WTC11 (cell line): Measurements from ENCODE around the gene NQO1. TPM values are rescaled to one million over a fixed set of nuclear protein-coding genes. Genes with fewer than 3 reads are reported as not detected.

Experiments
- ATAC-seq: fragments of 200-7000 bp; cut with Tn5 transposase; 2 replicates; pipeline ENCODE4 v1.10.0; 2021; ENCODE audit warnings: mild to moderate bottlenecking, moderate library complexity
- CTCF ChIA-PET: fragments of 300-600 bp; sonication (Branson Sonifier 250); formaldehyde crosslinking; loops from one replicate; lab custom pipeline; 2021; ENCODE audit warnings: antibody characterized with exemption; lab: Charles Lee
- POLR2A ChIA-PET: fragments of 350-600 bp; sonication (Branson Sonifier 250); formaldehyde crosslinking; loops from one replicate; lab custom pipeline; 2021; ENCODE audit warnings: antibody characterized with exemption; lab: Charles Lee
- DNase-seq: peaks from one replicate; pipeline ENCODE4 v3.0.0; 2021; ENCODE audit warnings: low spot score
- H3K27ac Mint-ChIP-seq: 2 replicates; pipeline ENCODE4 v1.8.0; 2021; ENCODE audit warnings: mixed read lengths
- H3K27me3 Mint-ChIP-seq: 2 replicates; pipeline ENCODE4 v1.8.0; 2021; ENCODE audit warnings: low read depth, mild to moderate bottlenecking, moderate library complexity, mixed read lengths
- H3K36me3 Mint-ChIP-seq: 2 replicates; pipeline ENCODE4 v1.8.0; 2021; ENCODE audit warnings: mixed read lengths
- H3K4me1 Mint-ChIP-seq: 2 replicates; pipeline ENCODE4 v1.8.0; 2022; ENCODE audit warnings: mixed read lengths
- H3K4me3 Mint-ChIP-seq: 2 replicates; pipeline ENCODE4 v1.8.0; 2021; ENCODE audit warnings: mild to moderate bottlenecking, moderate library complexity, mixed read lengths
- H3K9me3 Mint-ChIP-seq: 2 replicates; pipeline ENCODE4 v1.8.0; 2021; ENCODE audit warnings: mixed read lengths
- ATF2 ChIP-seq: sonication (generic); formaldehyde crosslinking; IDR thresholded peaks from 2 replicates; pipeline ENCODE4 v1.8.1; 2022; ENCODE audit warnings: low read depth, missing genetic modification reagents, borderline replicate concordance
- ATF3 ChIP-seq: sonication (generic); formaldehyde crosslinking; conservative IDR thresholded peaks from 2 replicates; pipeline ENCODE4 v1.8.1; 2022; ENCODE audit warnings: mild to moderate bottlenecking, missing genetic modification reagents
- FOXJ3 ChIP-seq: sonication (generic); formaldehyde crosslinking; IDR thresholded peaks from 2 replicates; pipeline ENCODE4 v1.9.0; 2021; ENCODE audit warnings: missing genetic modification reagents, mild to moderate bottlenecking, borderline replicate concordance
- HMGA2 ChIP-seq: fragments of 250-450 bp; sonication (Bioruptor Pico); IDR thresholded peaks from 2 replicates; pipeline ENCODE4 v1.4.0; 2021; ENCODE audit warnings: mild to moderate bottlenecking, moderate library complexity
- NFYB ChIP-seq: sonication (generic); formaldehyde crosslinking; conservative IDR thresholded peaks from 2 replicates; pipeline ENCODE4 v1.8.0; 2022; ENCODE audit warnings: low read depth, missing genetic modification reagents
- RORB ChIP-seq: fragments of 250-450 bp; sonication (Bioruptor Pico); IDR thresholded peaks from 2 replicates; pipeline ENCODE4 v1.9.0; 2021; ENCODE audit warnings: mild to moderate bottlenecking
- STAT6 ChIP-seq: sonication (generic); formaldehyde crosslinking; conservative IDR thresholded peaks from 2 replicates; pipeline ENCODE4 v1.8.1; 2023; ENCODE audit warnings: mild to moderate bottlenecking, low read depth, missing genetic modification reagents, moderate library complexity
- TCF7 ChIP-seq: sonication (generic); formaldehyde crosslinking; IDR thresholded peaks from 2 replicates; pipeline ENCODE4 v1.8.0; 2022; ENCODE audit warnings: mild to moderate bottlenecking, low read depth, missing genetic modification reagents, moderate library complexity
- TEAD4 ChIP-seq: sonication (generic); formaldehyde crosslinking; IDR thresholded peaks from 2 replicates; pipeline ENCODE4 v1.8.0; 2022; ENCODE audit warnings: mild to moderate bottlenecking, missing genetic modification reagents
- ZBTB21 ChIP-seq: sonication (generic); formaldehyde crosslinking; IDR thresholded peaks from 2 replicates; pipeline ENCODE4 v1.8.1; 2023; ENCODE audit warnings: mild to moderate bottlenecking, missing genetic modification reagents, borderline replicate concordance
- ZBTB43 ChIP-seq: sonication (generic); formaldehyde crosslinking; IDR thresholded peaks from 2 replicates; pipeline ENCODE4 v1.8.1; 2023; ENCODE audit warnings: mild to moderate bottlenecking, missing genetic modification reagents
- ZNF232 ChIP-seq: sonication (generic); formaldehyde crosslinking; IDR thresholded peaks from 2 replicates; pipeline ENCODE4 v1.8.0; 2022; ENCODE audit warnings: mild to moderate bottlenecking, missing genetic modification reagents
- ZNF281 ChIP-seq: sonication (generic); formaldehyde crosslinking; IDR thresholded peaks from 2 replicates; pipeline ENCODE4 v1.8.0; 2023; ENCODE audit warnings: mild to moderate bottlenecking, missing genetic modification reagents
- ZNF396 ChIP-seq: fragments of 250-450 bp; sonication (Bioruptor Pico); IDR thresholded peaks from 2 replicates; pipeline ENCODE4 v1.8.0; 2021; ENCODE audit warnings: mild to moderate bottlenecking, moderate library complexity, borderline replicate concordance
- ZNF425 ChIP-seq: fragments of 250-450 bp; sonication (Bioruptor Pico); conservative IDR thresholded peaks from 2 replicates; pipeline ENCODE4 v1.9.0; 2021; ENCODE audit warnings: mild to moderate bottlenecking
- total RNA-seq: library from RNA; stranded (reverse); gene quantifications from 3 replicates; pipeline ENCODE4 v1.2.3, GENCODE V29; 2021

The NQO1 gene
- total RNA-seq, 1 experiment from 2014 or later: 38.9 TPM

GRCh38 chr16:69701452-69701851 lies 24.9 kb downstream of the NQO1 start (continued):
- TF ChIP-seq ATF2 (CRISPR knock-in tag): no peak

GRCh38 chr16:69699915-69700314 lies 26.4 kb downstream of the NQO1 start:
- ChIA-PET POLR2A (no interaction called here), CTCF (interaction anchor here (0.8 kb wide), 1 partner anchor 9 kb away, joined by 5 read pairs; no protein-coding TSS in a partner anchor)
- TF ChIP-seq ZNF396 (CRISPR knock-in tag) (no peak), RORB (CRISPR knock-in tag) (no peak), TCF7 (CRISPR knock-in tag) (no peak), ZNF281 (no peak), ATF3 (CRISPR knock-in tag) (no peak), NFYB (CRISPR knock-in tag) (no peak), ZBTB21 (CRISPR knock-in tag) (no peak), HMGA2 (no peak), ZNF425 (CRISPR knock-in tag) (no peak), STAT6 (CRISPR knock-in tag) (no peak), TEAD4 (no peak), ZBTB43 (no peak), ZNF232 (no peak), FOXJ3 (CRISPR knock-in tag) (no peak)
- H3K9me3 Mint-ChIP-seq: no peaks in the 10 kb centered on the region
- DNase-seq (no peak), ATAC-seq (no peak)
- H3K4me1 Mint-ChIP-seq: peaks cover 4% of the 10 kb centered on the region; the same call in 1 of the 2 replicates
- no peak overlapping the region for H3K27ac Mint-ChIP-seq
- no peak overlapping the region for H3K4me3 Mint-ChIP-seq
- no peaks in the 10 kb centered on the region for H3K27me3 Mint-ChIP-seq
- peaks cover 9% of the 10 kb centered on the region for H3K36me3 Mint-ChIP-seq
